SK-N-MC (cell line): ENCODE data around the gene KIF2B.

ENCODE experiments used
- EZH2 ChIP-seq: fragments of 200-600 bp; sonication (generic); IDR thresholded peaks from one replicate; pipeline ENCODE4 v1.6.1; 2017; ENCODE audit warnings: antibody characterized with exemption
- FOXP2 ChIP-seq: optimal IDR thresholded peaks from 2 replicates; pipeline ENCODE3; 2011; ENCODE audit warnings: mild to moderate bottlenecking, moderate library complexity; ENCODE audit not compliant: insufficient read depth; ENCODE audit errors: extremely low read length, control extremely low read depth
- POLR2AphosphoS5 ChIP-seq: IDR thresholded peaks from 2 replicates; pipeline ENCODE4 v1.6.1; 2012; ENCODE audit warnings: mild to moderate bottlenecking, low read depth, low read length, borderline replicate concordance

DNA sequence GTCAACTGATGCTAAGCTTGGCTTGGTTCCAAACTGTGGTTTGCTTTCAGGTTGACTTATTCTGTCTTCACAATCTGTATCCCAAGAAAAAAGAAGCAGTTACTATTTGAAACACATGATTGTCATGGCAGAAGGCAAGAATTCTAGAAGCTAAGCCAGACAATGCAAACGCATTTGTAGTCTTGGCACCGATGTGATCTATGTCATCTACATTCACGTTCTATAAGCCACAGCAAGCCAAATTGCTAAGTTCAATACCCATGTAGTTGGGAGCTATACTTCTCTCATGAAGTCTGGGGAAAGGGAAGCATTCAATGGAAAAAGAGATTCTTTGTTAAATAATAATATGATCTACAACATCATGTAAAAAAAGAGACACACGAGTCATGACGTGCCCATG, 18.3 kb upstream of the KIF2B start:
- TF ChIP-seq POLR2AphosphoS5 = no peak
- no peak for TF ChIP-seq FOXP2
- TF ChIP-seq EZH2 = no peak
